T-helper 2 cell treated with Interferon-gamma antibody and Interleukin-4, amounts not matched to agents 5 μg/mL and 100 μg/mL, for 36 hours (primary cell): ENCODE results near the gene GNA12.

Source experiments
- DNase-seq: peaks from one replicate; pipeline ENCODE4 v3.0.0; 2021; ENCODE audit warnings: low spot score
- H3K27ac Mint-ChIP-seq: one replicate; pipeline ENCODE4 v1.8.0; 2021; ENCODE audit warnings: mild to moderate bottlenecking, mixed read lengths
- H3K27me3 Mint-ChIP-seq: one replicate; pipeline ENCODE4 v1.8.0; 2021; ENCODE audit warnings: low read depth, mixed read lengths
- H3K36me3 Mint-ChIP-seq: one replicate; pipeline ENCODE4 v1.8.0; 2021; ENCODE audit warnings: low read depth, mixed read lengths
- H3K4me1 Mint-ChIP-seq: one replicate; pipeline ENCODE4 v1.8.0; 2021; ENCODE audit warnings: low read depth, mixed read lengths
- H3K4me3 Mint-ChIP-seq: one replicate; pipeline ENCODE4 v1.8.0; 2022; ENCODE audit warnings: mild to moderate bottlenecking, moderate library complexity, mixed read lengths
- H3K9me3 Mint-ChIP-seq: one replicate; pipeline ENCODE4 v1.8.0; 2021; ENCODE audit warnings: mixed read lengths

Gene GNA12

DNA sequence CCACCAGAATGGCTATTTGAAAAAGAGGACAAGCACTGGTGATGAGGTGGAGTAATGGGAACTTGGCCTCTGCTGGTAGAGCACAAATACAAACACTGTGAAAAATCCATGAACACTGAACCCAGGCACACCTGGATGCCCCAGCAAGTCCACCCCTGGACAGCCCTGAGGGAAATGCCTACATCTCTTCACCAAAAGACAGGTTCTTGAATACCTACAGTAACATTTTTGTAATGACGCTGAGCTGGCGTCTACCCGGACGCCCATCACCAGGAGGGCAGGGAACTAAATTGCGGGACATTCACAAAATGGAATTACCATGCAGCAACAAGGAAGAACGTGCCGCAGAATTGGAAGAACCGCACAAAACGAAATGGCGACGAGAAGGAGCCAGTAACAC is 70.5 kb downstream of the GNA12 start:
- H3K27me3 Mint-ChIP-seq: no peaks in the 10 kb centered on the region
- H3K4me3 Mint-ChIP-seq: no peak overlapping the region
- DNase-seq: no peak
- H3K36me3 Mint-ChIP-seq: peaks cover 17% of the 10 kb centered on the region
- H3K4me1 Mint-ChIP-seq: peaks cover 19% of the 10 kb centered on the region
- H3K9me3 Mint-ChIP-seq: peaks cover 4% of the 10 kb centered on the region
- H3K27ac Mint-ChIP-seq: no peak overlapping the region

DNA sequence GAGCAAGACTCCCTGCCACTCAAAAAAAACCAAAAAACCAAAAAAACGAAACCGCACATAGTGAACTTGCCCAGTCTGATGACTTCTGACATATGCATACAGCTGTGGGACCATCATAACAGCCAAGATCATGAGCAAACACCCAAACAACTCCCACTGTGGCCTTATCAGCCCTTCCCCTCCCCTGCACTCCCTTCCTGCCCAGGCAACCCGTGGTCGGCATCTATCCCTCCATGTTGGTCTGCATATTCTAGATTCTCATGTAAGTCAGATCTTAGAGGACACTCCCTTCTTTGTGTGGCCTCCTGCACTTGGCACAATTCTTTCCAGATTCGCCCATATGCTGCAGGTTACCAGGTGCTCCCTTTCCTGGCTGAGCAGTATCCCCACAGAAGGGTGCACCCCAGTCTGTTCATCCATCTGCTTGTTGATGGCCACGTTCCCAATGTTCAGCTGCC is 72.8 kb downstream of the GNA12 start:
- H3K4me1 Mint-ChIP-seq: peaks cover 19% of the 10 kb centered on the region

DNA sequence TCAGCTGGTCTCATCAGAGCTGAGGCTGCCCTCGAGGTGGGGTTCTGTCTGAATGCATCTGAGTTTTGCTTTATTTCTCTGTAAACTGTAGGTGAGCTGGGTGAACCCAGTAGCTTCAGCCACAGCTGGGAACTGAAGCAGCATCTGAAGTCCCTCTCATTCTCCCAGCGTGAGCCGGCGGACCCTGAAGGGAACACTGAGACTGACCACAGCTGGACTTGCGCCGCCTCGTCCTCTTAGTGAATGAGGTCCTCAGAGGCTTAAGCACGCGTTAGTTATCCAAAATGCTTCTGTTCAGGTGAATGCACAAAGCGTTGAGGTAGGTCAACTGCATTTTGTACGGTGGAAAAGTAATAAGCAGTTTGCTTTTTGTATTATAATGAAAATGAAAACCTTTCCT is 79.5 kb downstream of the GNA12 start:
- Mint-ChIP-seq H3K4me1 (peaks cover 9% of the 10 kb centered on the region), H3K9me3 (no peaks in the 10 kb centered on the region), H3K27me3 (no peaks in the 10 kb centered on the region), H3K36me3 (peaks cover under 1% of the 10 kb centered on the region), H3K27ac (no peak overlapping the region), H3K4me3 (no peak overlapping the region)
- no peak for DNase-seq

More for the DNA sequence above, 72.8 kb downstream of the GNA12 start:
- no peak for DNase-seq
- H3K27ac Mint-ChIP-seq: peak overlapping the region; percentile 35
- H3K36me3 Mint-ChIP-seq: peaks cover 17% of the 10 kb centered on the region
- peaks cover 4% of the 10 kb centered on the region for H3K9me3 Mint-ChIP-seq
- H3K4me3 Mint-ChIP-seq: no peak overlapping the region
- no peaks in the 10 kb centered on the region for H3K27me3 Mint-ChIP-seq

DNA sequence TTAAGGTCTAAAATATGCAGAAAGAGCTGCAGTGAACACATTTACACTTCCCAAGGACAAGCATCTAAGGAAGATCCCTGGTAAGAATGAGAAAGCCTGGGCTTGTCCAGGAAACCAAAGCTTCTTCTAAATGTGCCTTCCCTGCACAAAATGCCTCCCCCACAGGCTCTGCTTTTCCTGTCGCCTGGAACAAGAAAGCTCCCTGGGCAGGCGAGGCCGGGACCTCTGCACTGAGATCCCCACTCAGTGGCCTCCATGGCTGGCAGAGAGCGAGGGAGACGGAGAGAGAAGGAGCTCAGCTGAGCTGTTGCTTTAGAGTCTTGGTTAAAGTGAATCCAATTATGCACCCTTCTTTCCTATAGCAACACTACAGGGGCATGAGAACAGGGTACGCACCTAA is 80.5 kb downstream of the GNA12 start:
- Mint-ChIP-seq H3K4me1 (peaks cover 17% of the 10 kb centered on the region), H3K27me3 (no peaks in the 10 kb centered on the region), H3K27ac (no peak overlapping the region), H3K36me3 (no peaks in the 10 kb centered on the region), H3K4me3 (no peak overlapping the region), H3K9me3 (no peaks in the 10 kb centered on the region)
- DNase-seq: no peak

DNA sequence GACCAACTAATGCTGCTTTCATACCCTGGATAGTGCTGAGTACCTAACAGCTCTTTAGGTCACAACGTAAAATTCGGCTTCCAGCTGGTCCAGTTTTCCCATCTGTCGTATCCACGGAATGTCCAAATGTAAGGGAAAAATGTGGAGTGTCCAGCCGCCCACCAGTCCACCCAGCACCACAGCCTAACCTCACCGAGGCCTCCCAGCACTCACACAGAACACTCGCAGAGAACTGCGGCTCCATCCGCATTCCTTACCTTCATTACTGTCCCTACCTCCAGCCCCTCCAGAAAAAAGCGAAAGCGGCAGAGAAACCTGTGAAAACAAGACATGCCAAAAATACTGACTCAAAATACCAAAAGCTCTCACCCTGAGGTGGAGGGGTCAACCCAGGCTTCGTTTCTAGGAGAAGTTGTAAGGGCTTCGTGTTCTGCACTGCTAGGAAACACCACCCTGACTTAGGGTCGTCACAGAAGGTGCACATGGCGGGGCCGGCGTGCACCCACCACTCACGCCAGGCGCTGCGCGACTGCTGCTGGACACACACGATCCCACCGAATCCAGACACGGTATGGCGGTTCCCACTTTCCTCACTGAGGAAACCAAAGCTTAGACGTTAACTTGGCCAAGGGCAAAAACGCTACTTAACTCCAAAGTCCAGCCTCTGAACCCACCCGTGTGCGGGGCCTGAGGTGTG is 82.2 kb downstream of the GNA12 start:
- no peak overlapping the region for H3K27ac Mint-ChIP-seq

DNA sequence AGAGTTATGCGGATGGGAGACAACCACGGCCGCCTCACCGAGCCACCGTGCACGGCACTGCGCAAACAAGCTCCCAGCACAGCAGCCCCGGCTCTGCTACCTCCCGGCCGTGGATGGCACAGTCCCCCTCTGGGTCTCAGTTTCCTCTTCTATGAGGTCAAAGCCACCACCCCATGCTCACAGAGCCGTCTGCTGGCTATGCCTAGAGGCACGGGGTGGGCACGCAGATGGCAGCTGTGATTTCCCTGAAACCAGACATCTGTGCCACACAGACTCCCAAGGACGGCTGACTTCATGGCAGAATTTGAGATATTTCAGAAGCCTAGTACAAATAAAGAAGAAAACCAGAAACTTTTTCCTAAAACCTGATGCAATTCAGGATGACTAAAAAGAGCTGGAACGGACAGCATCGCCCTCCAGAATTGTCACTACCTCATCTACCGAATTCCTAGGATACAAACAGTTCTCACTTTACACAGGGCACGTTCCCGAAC is 82.9 kb downstream of the GNA12 start:
- DNase-seq: no peak
- Mint-ChIP-seq H3K4me3 (no peak overlapping the region), H3K27me3 (no peaks in the 10 kb centered on the region), H3K4me1 (peaks cover 33% of the 10 kb centered on the region), H3K9me3 (no peaks in the 10 kb centered on the region), H3K27ac (no peak overlapping the region), H3K36me3 (peaks cover 6% of the 10 kb centered on the region)

More for the DNA sequence above, 82.2 kb downstream of the GNA12 start:
- DNase-seq: no peak
- Mint-ChIP-seq H3K4me3 (no peak overlapping the region), H3K36me3 (no peaks in the 10 kb centered on the region), H3K4me1 (peaks cover 31% of the 10 kb centered on the region), H3K27me3 (no peaks in the 10 kb centered on the region), H3K9me3 (no peaks in the 10 kb centered on the region)

DNA sequence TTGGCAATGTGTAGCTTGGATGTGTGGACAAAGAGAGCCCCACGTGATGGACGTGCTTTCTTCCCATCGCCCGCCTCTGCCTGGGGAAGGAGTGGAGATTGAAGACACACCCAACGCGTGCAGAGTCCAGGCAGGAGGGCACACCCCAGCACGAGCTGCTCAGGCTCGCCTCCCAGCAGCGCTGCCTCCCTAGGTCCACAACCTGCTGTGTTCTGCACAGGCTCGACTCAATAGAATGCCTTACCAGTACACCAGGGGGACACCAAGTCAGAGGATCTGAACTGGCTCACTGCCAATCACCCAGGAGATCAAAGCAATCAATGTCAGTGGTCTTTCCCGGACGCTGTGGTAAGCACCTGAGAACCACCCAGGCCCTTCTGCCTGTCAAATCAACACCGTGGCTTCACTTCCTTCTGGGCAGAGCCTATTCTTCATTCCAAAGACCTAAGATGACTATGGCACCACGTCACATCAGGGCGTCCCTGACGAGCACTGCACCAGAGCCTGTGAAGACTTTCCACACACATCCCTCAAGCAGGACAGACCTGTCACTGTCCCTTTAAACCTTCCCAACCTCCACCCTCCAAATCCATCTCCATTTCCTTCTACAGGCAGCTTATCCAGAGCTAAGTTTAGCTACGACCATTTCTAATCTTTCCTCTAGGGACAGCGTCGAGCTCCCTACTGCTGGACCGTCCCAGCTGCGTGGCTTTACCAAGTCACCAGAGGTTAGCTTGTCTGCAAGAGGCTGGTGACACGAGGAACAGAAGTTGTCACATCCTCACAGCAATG is 83.8 kb downstream of the GNA12 start:
- Mint-ChIP-seq H3K4me1 (peaks cover 31% of the 10 kb centered on the region), H3K27ac (peak overlapping the region; percentile 66), H3K36me3 (peaks cover 15% of the 10 kb centered on the region), H3K4me3 (no peak overlapping the region), H3K9me3 (no peaks in the 10 kb centered on the region), H3K27me3 (no peaks in the 10 kb centered on the region)
- no peak for DNase-seq

DNA sequence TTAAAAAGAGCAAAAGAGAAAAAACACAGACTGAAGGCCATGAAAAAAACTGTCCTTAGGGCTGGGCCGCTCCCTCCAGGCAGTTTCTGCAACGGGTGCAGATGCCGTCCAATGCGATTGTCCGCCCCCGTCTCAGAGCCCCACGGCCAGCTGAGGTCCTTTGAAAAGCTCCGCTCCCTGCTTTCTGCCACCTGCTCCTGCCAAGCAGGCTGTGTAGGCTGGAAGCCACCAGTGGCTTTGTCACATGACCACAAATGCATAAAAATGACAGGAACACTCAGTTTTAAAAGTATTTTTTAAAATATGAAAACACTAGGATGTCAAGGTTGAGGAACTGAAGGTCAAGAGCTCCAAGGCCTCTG is 84.4 kb downstream of the GNA12 start:
- Mint-ChIP-seq H3K4me1 (peaks cover 31% of the 10 kb centered on the region), H3K27ac (no peak overlapping the region), H3K9me3 (no peaks in the 10 kb centered on the region), H3K36me3 (peaks cover 20% of the 10 kb centered on the region), H3K4me3 (no peak overlapping the region), H3K27me3 (no peaks in the 10 kb centered on the region)
- DNase-seq: no peak

DNA sequence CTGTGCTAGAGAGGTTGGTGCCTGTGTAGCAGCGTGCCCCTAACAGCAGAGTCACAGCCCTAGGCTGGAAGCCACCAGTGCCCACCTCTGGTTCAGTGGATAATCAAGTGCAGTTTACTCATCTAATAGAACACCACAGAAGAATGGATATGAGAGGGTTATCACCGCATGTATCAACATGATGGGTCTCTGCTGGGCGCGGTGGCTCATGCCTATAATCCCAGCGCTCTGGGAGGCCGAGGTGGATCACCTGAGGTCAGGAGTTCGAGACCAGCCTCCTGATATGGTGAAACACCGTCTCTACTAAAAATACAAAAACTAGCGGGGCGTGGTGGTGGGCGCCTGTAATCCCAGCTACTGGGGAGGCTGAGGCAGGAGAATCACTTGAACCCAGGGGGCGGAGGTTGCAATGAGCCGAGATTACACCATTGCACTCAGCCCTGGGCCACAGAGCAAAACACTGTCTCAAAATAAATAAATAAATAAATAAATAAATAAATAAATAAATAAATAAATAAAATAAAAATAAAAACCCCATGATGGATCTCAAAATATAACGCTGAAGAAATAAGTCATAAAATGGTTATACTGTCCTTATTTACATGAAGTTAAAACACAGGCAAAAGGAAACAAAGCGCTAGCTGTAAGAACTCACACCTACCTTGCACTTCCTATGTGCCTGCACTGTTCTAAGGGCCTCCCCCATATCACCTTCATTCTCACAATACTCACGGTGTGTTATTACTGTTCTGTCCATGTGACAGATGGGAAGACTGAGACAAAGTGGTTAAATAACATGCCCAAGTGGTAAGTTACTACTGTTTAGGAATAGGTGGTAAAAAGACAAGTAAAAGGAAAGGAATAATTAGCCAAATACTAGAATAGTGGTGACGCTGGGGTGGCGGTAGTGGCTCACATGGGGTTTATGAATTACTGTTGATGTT is 85.2 kb downstream of the GNA12 start:
- Mint-ChIP-seq H3K27ac (peak overlapping the region; percentile 88), H3K9me3 (no peaks in the 10 kb centered on the region), H3K4me3 (peak overlapping the region; percentile 31), H3K27me3 (no peaks in the 10 kb centered on the region), H3K4me1 (peaks cover 31% of the 10 kb centered on the region), H3K36me3 (peaks cover 20% of the 10 kb centered on the region)
- DNase-seq: no peak

DNA sequence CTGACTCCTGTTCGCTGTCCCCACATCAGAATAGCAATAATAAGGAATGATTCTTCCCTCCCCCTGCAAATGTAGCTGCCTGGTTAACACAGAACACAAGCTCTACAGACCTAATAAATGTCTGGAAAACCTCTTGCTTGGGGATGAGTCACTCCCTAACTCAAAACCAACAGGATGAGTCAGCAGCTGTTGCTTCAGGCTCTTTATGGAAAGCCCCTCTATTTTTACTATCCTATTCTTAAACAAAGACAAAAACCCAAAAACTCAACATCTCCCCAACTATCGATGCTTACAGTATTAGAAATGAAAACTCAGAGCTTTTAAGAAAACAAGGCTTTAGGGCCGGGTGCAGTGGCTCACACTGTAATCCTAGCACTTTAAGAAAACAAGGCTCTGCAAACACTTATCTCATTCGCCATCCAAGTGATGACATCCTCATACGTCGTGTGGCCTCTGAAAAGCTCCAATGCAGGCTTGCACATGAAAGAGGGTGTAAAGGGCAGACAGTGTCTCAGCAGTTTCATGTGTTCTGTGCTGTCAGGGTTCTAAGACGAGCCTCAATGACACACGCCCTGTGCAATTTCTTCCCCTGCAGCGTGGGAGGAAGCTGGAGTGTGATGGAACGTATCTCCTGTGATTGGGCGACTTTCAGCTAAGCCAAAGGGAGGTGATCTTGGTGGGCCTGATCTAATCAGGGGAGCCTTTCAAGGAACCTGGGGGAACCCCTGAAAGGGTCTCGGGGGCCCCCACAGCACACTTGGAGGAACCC is 86.0 kb downstream of the GNA12 start:
- peak; percentile 90 for DNase-seq
- Mint-ChIP-seq H3K4me1 (peaks cover 31% of the 10 kb centered on the region), H3K27me3 (no peaks in the 10 kb centered on the region), H3K36me3 (peaks cover 20% of the 10 kb centered on the region), H3K4me3 (peak overlapping the region; percentile 31), H3K27ac (peak overlapping the region; percentile 88), H3K9me3 (no peaks in the 10 kb centered on the region)

DNA sequence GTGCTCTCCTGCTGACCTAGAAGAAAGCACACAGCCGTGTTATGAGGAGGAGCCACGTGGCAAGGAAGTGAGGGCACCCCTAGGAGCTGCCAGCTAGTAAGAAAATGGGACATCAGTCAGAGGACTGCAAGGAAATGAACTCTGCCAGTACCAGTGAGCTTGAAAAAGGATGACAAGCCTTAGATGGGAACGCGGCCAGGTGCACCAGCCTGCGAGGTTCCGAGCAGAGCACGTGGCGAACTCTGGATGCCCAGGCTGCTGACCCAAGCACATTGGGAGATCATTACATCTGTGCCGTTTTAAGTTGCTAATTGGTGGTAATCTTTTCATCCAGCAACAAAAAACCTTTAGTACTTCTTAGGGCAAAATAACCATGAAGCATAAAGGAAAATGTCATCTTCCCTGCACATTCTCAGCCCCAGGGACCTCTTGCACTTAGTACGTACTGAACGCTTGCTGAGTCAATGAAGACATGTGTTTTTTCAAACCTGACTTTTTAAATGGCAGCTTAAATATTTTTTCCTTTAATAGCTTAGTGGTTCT is 86.7 kb downstream of the GNA12 start:
- H3K9me3 Mint-ChIP-seq: no peaks in the 10 kb centered on the region
- no peaks in the 10 kb centered on the region for H3K27me3 Mint-ChIP-seq
- H3K36me3 Mint-ChIP-seq: peaks cover 20% of the 10 kb centered on the region
- H3K27ac Mint-ChIP-seq: peak overlapping the region; percentile 88
- no peak for DNase-seq
- peaks cover 31% of the 10 kb centered on the region for H3K4me1 Mint-ChIP-seq
- H3K4me3 Mint-ChIP-seq: peak overlapping the region; percentile 31

DNA sequence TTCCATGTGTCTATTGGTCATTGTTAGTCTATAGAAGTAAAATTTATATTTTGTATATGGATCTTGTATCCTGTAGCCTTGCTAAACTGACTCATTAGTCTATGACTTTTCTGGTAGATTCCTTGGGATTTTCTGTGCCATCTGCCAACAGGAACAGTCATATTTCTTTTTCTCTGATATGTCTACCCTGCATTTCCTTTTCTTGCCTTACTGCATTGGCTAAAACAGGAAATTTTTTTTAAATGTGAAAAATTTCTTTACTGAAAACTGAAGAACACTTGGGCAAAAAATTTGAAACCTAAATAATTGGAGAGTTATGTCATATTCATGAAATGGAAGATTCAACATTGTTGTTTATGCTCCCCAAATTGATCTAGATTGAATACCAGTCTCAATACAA is 88.6 kb downstream of the GNA12 start:
- Mint-ChIP-seq H3K4me1 (peaks cover 31% of the 10 kb centered on the region), H3K27me3 (no peaks in the 10 kb centered on the region), H3K27ac (no peak overlapping the region), H3K36me3 (peaks cover 20% of the 10 kb centered on the region), H3K4me3 (no peak overlapping the region), H3K9me3 (no peaks in the 10 kb centered on the region)
- DNase-seq: no peak

DNA sequence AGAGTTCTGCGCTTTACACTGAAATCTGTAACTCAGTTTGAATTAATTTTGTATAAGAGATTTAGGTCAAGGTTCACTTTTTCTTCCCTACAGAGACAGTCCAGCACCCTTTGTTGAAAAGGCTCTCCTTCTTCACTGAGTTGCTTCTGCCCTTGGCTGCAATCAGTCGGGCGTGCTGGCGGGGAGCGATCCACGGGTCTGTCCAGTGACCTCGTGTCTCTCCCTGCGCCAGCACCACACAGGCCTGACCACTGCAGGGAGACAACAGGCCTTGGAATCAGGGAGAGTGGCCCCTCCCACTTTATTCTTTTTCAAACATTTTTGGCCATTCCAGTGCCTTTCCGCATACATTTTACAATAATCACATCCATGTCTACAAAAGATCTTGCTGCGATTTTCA is 89.2 kb downstream of the GNA12 start:
- no peak for DNase-seq
- H3K4me3 Mint-ChIP-seq: no peak overlapping the region
- no peaks in the 10 kb centered on the region for H3K27me3 Mint-ChIP-seq
- H3K36me3 Mint-ChIP-seq: peaks cover 20% of the 10 kb centered on the region
- no peak overlapping the region for H3K27ac Mint-ChIP-seq
- H3K4me1 Mint-ChIP-seq: peaks cover 26% of the 10 kb centered on the region
- H3K9me3 Mint-ChIP-seq: no peaks in the 10 kb centered on the region
